ENCODE data around the gene RBMX. TPM values are rescaled to one million over a fixed set of nuclear protein-coding genes. Genes with fewer than 3 reads are reported as not detected.
"Not testable (repeated sequence)": the region's sequence is repeated elsewhere in the genome, so short reads cannot be mapped to it uniquely, and the experiment has no call there.

The RBMX gene
- total RNA-seq, 4 donors from 2014 or later, result 203 to 255 (median 211) TPM

DNA sequence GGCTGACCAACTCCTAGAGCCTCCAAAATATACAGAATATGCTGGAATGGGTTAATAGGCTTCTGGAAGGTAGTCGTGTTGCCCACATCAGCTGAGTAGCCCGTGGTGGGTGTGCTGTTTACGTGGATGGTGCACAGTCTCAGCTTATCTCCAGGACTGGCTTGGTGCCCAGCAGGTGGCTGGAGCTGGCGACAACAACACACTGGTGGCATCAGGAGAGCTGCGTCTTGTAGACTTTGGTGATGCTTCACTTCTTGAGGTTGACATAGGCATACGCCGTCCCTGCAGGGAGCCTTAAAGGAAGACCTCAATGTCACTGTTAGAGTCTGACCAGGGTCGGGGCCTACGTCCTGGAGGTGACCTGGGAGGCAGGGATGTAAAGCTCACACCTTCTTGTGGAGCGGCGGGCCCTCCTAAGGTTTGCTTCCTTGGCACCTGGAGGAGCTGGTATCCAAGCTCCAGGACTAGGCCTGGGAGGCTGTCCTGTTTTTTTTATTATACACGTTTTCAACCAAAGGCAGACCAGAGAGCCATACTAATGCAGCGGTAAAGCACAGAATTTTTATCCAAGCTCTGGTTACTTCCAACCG, 26.5 kb upstream of the RBMX start:
- peaks cover 0 to 6% (median 0%) of the 10 kb centered on the region in 4 donors for H3K4me1 ChIP-seq
- H3K36me3 ChIP-seq, result no peaks in the 10 kb centered on the region
- DNase-seq (ENCODE audit: low spot score in 2 of 2), result no peak
- H3K27me3 ChIP-seq, result no peaks in the 10 kb centered on the region
- TF ChIP-seq, protein P1, sequence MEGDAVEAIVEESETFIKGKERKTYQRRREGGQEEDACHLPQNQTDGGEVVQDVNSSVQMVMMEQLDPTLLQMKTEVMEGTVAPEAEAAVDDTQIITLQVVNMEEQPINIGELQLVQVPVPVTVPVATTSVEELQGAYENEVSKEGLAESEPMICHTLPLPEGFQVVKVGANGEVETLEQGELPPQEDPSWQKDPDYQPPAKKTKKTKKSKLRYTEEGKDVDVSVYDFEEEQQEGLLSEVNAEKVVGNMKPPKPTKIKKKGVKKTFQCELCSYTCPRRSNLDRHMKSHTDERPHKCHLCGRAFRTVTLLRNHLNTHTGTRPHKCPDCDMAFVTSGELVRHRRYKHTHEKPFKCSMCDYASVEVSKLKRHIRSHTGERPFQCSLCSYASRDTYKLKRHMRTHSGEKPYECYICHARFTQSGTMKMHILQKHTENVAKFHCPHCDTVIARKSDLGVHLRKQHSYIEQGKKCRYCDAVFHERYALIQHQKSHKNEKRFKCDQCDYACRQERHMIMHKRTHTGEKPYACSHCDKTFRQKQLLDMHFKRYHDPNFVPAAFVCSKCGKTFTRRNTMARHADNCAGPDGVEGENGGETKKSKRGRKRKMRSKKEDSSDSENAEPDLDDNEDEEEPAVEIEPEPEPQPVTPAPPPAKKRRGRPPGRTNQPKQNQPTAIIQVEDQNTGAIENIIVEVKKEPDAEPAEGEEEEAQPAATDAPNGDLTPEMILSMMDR (IDR thresholded peaks at IDR 0.05), result no peak
- TF ChIP-seq EP300 (IDR thresholded peaks at IDR 0.05) (no peak), POLR2A (IDR thresholded peaks at IDR 0.05) (no peak)
- no peak overlapping the region for H3K4me3 ChIP-seq
- 75 to 77% methylated on average over 5 to 14 of the region's 14 CpGs for WGBS, 2 donors
- peak overlapping the region in 1 of 4 donors; percentile 24 for H3K27ac ChIP-seq
- no peaks in the 10 kb centered on the region for H3K9me3 ChIP-seq

DNA sequence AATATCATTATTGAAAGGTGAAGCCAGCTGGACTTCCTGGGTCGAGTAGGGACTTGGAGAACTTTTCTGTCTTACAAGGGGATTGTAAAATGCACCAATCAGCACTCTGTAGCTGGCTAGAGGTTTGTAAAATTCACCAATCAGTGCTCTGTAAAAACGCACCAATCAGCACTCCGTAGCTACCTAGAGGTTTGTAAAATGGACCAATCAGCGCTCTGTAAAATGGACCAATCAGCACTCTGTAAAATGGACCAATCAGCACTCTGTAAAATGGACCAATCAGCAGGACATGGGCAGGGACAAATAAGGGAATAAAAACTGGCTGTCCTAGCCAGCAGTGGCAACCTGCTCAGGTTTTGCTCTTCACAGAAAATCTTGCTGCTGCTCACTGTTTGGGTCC, 23.5 kb upstream of the RBMX start:
- not testable (repeated sequence) for H3K27ac ChIP-seq; H3K36me3 ChIP-seq; H3K27me3 ChIP-seq; H3K4me1 ChIP-seq; H3K4me3 ChIP-seq; H3K9me3 ChIP-seq; DNase-seq (ENCODE audit: low spot score in 2 of 2)
- 84 to 98% methylated on average over 4 of the region's 4 CpGs for WGBS, 2 donors

GRCh38 chrX:136900071-136900470, 19.5 kb upstream of the RBMX start:
- H3K36me3 ChIP-seq; H3K27ac ChIP-seq; H3K4me1 ChIP-seq; DNase-seq (ENCODE audit: low spot score in 2 of 2); H3K9me3 ChIP-seq; H3K4me3 ChIP-seq; H3K27me3 ChIP-seq: not testable (repeated sequence)
- whole genome bisulfite sequencing, 2 donors, result 90 to 96% methylated on average over 10 of the region's 10 CpGs

- no peaks in the 10 kb centered on the region for H3K36me3 ChIP-seq
- H3K9me3 ChIP-seq, result no peaks in the 10 kb centered on the region
- TF ChIP-seq, protein P1 (IDR thresholded peaks at IDR 0.05), result no peak
- TF ChIP-seq EP300 (IDR thresholded peaks at IDR 0.05), result no peak
- TF ChIP-seq POLR2A (IDR thresholded peaks at IDR 0.05), result no peak
- H3K4me3 ChIP-seq, result no peak overlapping the region
- no peaks in the 10 kb centered on the region for H3K4me1 ChIP-seq
- WGBS, 2 donors, result 65 to 70% methylated on average over 1 of the region's 1 CpG
- H3K27me3 ChIP-seq, result no peaks in the 10 kb centered on the region
- DNase-seq (ENCODE audit: low spot score in 2 of 2), result no peak
- H3K27ac ChIP-seq, result no peak overlapping the region
These were observed 18.7 kb upstream of the RBMX start for GRCh38 chrX:136899221-136899620.

DNA sequence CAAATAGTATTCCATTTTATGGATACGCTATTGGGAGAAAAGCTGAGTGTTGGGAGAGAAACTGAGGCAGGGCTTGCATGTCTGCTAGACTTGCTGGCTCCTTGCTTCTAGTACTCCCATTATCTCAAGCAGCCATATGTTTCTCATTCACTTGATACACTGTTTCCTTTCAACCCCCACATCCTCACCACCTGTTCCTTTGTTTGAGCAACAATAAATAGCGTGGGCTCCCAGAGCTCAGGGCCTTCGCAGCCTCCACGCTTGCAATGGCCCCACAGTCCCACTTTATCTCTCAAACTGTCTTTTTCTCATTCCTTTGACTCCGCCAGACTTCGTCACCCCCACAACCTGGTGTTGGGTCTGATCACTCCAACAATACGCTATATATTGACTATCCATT, 18.2 kb upstream of the RBMX start:
- WGBS, 2 donors, result 80 to 84% methylated on average over 7 of the region's 7 CpGs

DNA sequence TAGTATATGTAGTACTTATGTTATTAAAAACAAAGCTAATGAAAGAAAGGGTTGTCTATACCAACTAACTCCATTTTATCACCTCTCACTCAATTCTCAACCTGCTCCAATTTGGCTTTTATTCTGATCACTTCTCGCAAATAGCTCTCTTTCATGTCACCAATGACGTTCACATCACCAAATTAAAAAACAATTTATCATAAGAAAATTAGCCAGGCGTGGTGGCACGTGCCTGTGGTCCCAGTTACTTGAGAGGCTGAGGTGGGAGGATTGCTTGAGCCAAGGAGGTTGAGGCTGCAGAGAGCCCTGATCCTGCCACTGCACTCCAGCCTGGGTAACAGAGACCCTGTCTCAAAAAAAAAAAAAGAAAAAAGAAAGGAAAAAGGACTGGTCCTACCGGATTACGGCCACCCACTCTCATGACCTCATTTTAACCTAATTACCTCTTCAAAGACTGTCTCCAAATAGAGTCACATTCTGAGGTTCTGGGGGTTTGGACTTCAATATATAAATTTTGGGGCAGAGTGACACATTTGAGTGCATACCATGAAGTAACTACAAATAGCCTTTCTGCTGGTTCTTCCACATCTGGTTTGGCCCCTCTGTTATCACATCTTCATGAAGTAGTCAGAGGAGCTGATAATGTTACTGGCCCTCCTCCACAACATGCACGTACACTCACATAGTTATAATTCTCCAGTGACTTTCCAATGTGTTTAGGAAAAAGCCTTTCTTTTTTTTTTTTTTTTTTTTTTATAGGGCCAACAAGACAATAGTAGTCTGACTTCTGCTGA, 15.8 kb upstream of the RBMX start:
- 64 to 71% methylated on average over 7 of the region's 7 CpGs for WGBS, 2 donors
- H3K9me3 ChIP-seq, result no peaks in the 10 kb centered on the region

More for the DNA sequence above, 18.2 kb upstream of the RBMX start:
- not testable (repeated sequence) for H3K27ac ChIP-seq; H3K36me3 ChIP-seq; H3K4me3 ChIP-seq; DNase-seq (ENCODE audit: low spot score in 2 of 2); H3K27me3 ChIP-seq; H3K4me1 ChIP-seq; H3K9me3 ChIP-seq

More for the DNA sequence above, 15.8 kb upstream of the RBMX start:
- TF ChIP-seq POLR2A (IDR thresholded peaks at IDR 0.05), result no peak
- TF ChIP-seq EP300 (IDR thresholded peaks at IDR 0.05), result no peak
- TF ChIP-seq, protein P1 (IDR thresholded peaks at IDR 0.05), result no peak
- Histone ChIP-seq H3K27me3 (no peaks in the 10 kb centered on the region), H3K36me3 (no peaks in the 10 kb centered on the region), H3K27ac (no peak overlapping the region), H3K4me1 (no peaks in the 10 kb centered on the region), H3K4me3 (no peak overlapping the region)
- no peak for DNase-seq (ENCODE audit: low spot score in 2 of 2)
